Common myeloid progenitor, CD34-positive (primary cell): ENCODE measurements around the gene OR6C76. TPM values are rescaled to one million over a fixed set of nuclear protein-coding genes. Genes with fewer than 3 reads are reported as not detected.
"Not testable (repeated sequence)": the region's sequence is repeated elsewhere in the genome, so short reads cannot be mapped to it uniquely, and the experiment has no call there.

ENCODE experiments used
- CTCF ChIA-PET: fragments of 350-600 bp; sonication (Branson Sonifier 250); formaldehyde crosslinking; loops from one replicate; lab custom pipeline; 2021; ENCODE audit warnings: antibody characterized with exemption; lab: Charles Lee
- POLR2A ChIA-PET: fragments of 350-600 bp; sonication (Branson Sonifier 250); formaldehyde crosslinking; loops from one replicate; lab custom pipeline; 2021; ENCODE audit warnings: antibody characterized with exemption; lab: Charles Lee
- DNase-seq, 3 donors: peaks; one replicate each; pipeline versions ENCODE4 v3.0.0 to v3.0.0-alpha.2; 2013
- H3K27ac ChIP-seq, 2 experiments: 1 replicate in 1 of 2; 2 replicates in 1 of 2; pipeline ENCODE4 v1.7.0; 2013; ENCODE audit warnings: inconsistent platforms in 2 of 2, low read length in 2 of 2, mild to moderate bottlenecking in 2 of 2, low read depth in 1 of 2, moderate library complexity in 1 of 2; ENCODE audit not compliant: severe bottlenecking in 2 of 2, insufficient read depth in 1 of 2, poor library complexity in 1 of 2
- H3K27me3 ChIP-seq, 5 experiments: replicated peaks in 2 of 5; 1 replicate in 3 of 5; 2 replicates in 2 of 5; pipeline versions ENCODE4 v1.6.1 to v1.7.0; 2013; ENCODE audit warnings: low read length in 4 of 5, mild to moderate bottlenecking in 2 of 5, moderate library complexity in 2 of 5, inconsistent platforms in 1 of 5; ENCODE audit not compliant: insufficient read depth in 5 of 5, control insufficient read depth in 4 of 5
- H3K36me3 ChIP-seq, 4 experiments: 1 replicate in 2 of 4; 2 replicates in 2 of 4; pipeline versions ENCODE4 v1.6.1 to v1.7.0; 2013; ENCODE audit warnings: low read length in 3 of 4, control low read depth in 1 of 4, mild to moderate bottlenecking in 1 of 4; ENCODE audit not compliant: control insufficient read depth in 4 of 4, insufficient read depth in 4 of 4
- H3K4me1 ChIP-seq, 4 experiments: 1 replicate in 3 of 4; 2 replicates in 1 of 4; pipeline versions ENCODE4 v1.6.1 to v1.7.1; 2013; ENCODE audit warnings: low read length in 3 of 4, mild to moderate bottlenecking in 3 of 4, control low read depth in 1 of 4, inconsistent platforms in 1 of 4, moderate library complexity in 1 of 4; ENCODE audit not compliant: control insufficient read depth in 4 of 4, insufficient read depth in 4 of 4; ENCODE audit errors: control extremely low read depth in 1 of 4
- H3K4me3 ChIP-seq, 7 experiments: 1 replicate in 4 of 7; 2 replicates in 3 of 7; pipeline versions ENCODE4 v1.5.1 to v1.7.0; 2013; ENCODE audit warnings: mild to moderate bottlenecking in 7 of 7, low read length in 6 of 7, moderate library complexity in 6 of 7, inconsistent platforms in 2 of 7, low read depth in 2 of 7, control low read depth in 1 of 7; ENCODE audit not compliant: insufficient read depth in 4 of 7, control insufficient read depth in 1 of 7; ENCODE audit errors: extremely low read depth in 1 of 7
- H3K9me3 ChIP-seq, 5 experiments: 1 replicate in 4 of 5; 2 replicates in 1 of 5; pipeline versions ENCODE4 v1.6.1 to v1.7.1; 2013; ENCODE audit warnings: low read length in 4 of 5, mild to moderate bottlenecking in 2 of 5, inconsistent platforms in 1 of 5, low read depth in 1 of 5, moderate library complexity in 1 of 5; ENCODE audit not compliant: control insufficient read depth in 4 of 5, insufficient read depth in 2 of 5; ENCODE audit errors: control extremely low read depth in 1 of 5
- WGBS: methylation state at CpG from one replicate; pipeline ENCODE4 v1.1.5; 2013; ENCODE audit not compliant: insufficient coverage; 5-methylcytosine and 5-hydroxymethylcytosine counted together
- polyA plus RNA-seq: library from polyadenylated mRNA; unstranded; fragments of 120-200 nt; gene quantifications from one replicate; pipeline ENCODE4 v1.2.1, GENCODE V29; 2013

The OR6C76 gene
- not detected for polyA plus RNA-seq

DNA sequence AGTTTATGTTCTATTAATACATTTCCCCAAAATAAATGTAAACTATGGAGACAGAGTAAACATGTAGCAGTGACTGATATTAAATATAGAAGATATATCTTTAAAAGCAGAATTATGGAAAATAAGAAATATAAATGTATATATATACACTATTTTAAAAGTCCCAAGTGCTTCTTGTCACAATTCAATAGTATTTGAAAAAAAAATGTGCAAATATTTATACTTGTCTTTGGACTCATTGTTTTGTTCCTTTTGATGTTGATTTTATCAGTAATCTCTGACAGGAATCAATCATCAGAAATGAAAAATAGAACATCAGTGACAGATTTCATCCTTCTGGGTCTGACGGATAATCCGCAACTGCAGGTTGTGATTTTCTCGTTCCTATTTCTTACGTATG lies at the start of gene OR6C76:
Gene OR6C76, plus strand, starts transcription at position 301 of the 400 bp plus-strand sequence. Its CDS starts 0 bp downstream, at position 301.
- Histone ChIP-seq H3K27ac (no peak within 1 kb of the TSS), H3K4me1 (no peaks in the 10 kb centered on the region), H3K27me3 (no peaks in the 10 kb centered on the region), H3K4me3 (no peak within 1 kb of the TSS), H3K9me3 (no peaks in the 10 kb centered on the region), H3K36me3 (no peaks in the 10 kb centered on the region)
- ChIA-PET POLR2A (no interaction called here), CTCF (no interaction called here)
- no peak for DNase-seq
- 100% methylated on average over 4 of the region's 4 CpGs for WGBS

DNA sequence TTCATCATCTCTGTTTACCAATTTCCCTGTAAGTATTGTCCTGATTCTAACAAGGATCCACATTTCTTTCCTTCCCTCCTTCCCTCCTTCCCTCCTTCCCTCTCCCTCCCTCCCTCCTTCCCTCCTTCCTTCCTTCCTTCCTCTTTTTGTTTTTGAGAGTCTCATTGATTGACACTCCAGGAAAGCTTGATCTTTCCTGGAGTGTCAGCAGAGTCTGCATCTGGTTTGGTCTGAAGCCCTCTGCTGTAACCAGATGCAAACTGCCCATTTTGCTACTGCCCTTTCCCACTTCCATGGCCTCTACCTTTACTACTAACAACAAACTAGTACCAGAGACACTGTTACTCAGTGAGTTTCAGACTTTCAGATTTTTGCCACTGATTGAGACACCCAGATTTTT lies 40.2 kb upstream of the OR6C76 start:
- no peaks in the 10 kb centered on the region for H3K4me1 ChIP-seq
- H3K36me3 ChIP-seq: no peaks in the 10 kb centered on the region
- DNase-seq: no peak
- no peaks in the 10 kb centered on the region for H3K9me3 ChIP-seq
- POLR2A ChIA-PET: no interaction called here
- no peak overlapping the region for H3K27ac ChIP-seq
- CTCF ChIA-PET: no interaction called here
- H3K27me3 ChIP-seq: no peaks in the 10 kb centered on the region
- H3K4me3 ChIP-seq: no peak overlapping the region

DNA sequence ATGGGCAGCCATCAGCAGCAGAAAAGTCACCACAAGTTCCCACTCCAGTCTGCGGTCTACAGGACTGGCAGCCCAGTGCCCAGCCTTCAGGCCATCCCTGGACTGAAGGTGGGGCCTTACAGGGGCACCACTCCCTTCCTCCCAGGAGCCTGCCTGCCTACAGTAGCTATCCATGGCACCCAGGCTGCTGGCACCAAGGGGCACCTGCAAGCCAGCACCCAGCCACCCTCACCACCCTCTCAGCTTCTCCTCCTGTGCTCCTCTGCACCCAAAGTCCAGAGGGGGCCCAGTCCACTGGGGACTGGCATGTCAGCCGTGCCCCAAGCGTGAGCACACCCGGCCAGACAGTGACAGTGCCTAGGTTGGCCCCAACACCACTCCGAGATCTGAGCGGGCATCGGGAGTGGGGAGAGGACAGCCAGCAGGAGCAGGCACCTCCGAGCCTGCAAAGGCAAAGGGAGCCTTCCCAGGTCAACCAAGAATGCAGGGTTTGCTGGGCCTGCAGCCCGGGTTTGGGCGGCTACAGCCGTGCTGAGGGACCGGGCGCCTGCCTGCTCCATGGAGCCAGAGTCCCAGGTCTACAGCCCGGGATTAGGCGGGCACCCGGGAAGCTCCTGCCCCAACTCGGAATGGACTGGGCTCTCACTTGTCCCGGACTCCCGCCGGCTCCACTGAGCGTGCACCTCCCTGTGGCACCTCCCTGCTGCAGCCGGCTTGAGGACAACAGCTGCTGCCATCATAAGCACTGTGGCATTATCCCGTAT lies 33.8 kb upstream of the OR6C76 start:
- H3K27ac ChIP-seq: no peak overlapping the region
- DNase-seq: no peak
- peaks cover 0 to 2% (median 0%) of the 10 kb centered on the region in 5 experiments for H3K27me3 ChIP-seq
- H3K9me3 ChIP-seq: peaks cover 0 to 2% (median 0%) of the 10 kb centered on the region in 5 experiments
- no peak overlapping the region for H3K4me3 ChIP-seq
- H3K36me3 ChIP-seq: no peaks in the 10 kb centered on the region
- WGBS: 91% methylated on average over 23 of the region's 23 CpGs
- H3K4me1 ChIP-seq: no peaks in the 10 kb centered on the region
- ChIA-PET POLR2A (no interaction called here), CTCF (no interaction called here)

DNA sequence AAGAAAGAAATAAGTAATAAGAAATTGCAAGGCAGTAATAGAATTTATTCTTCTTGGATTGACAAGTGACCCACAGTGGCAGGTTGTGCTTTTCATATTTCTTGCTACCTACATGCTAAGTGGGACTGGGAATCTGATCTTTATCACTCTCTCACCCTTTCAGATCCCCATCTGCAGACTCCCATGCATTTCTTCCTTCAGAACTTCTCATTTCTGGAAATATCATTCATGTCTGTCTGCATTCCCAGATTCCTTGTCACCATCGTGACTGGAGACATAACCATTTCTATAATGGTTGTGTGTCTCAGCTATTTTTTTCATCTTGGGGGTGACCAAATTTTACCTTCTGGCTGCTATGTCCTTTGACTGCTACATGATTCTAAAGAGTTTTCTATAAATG lies 29.7 kb upstream of the OR6C76 start:
- Histone ChIP-seq H3K27me3 (peaks cover 0 to 2% (median 0%) of the 10 kb centered on the region in 5 experiments), H3K36me3 (no peaks in the 10 kb centered on the region), H3K27ac (no peak overlapping the region), H3K4me1 (no peaks in the 10 kb centered on the region), H3K9me3 (peaks cover 0 to 2% (median 0%) of the 10 kb centered on the region in 5 experiments), H3K4me3 (no peak overlapping the region)
- ChIA-PET CTCF (no interaction called here), POLR2A (no interaction called here)
- no peak for DNase-seq
- WGBS: no CpG with 5 or more reads among the region's 1 CpG

DNA sequence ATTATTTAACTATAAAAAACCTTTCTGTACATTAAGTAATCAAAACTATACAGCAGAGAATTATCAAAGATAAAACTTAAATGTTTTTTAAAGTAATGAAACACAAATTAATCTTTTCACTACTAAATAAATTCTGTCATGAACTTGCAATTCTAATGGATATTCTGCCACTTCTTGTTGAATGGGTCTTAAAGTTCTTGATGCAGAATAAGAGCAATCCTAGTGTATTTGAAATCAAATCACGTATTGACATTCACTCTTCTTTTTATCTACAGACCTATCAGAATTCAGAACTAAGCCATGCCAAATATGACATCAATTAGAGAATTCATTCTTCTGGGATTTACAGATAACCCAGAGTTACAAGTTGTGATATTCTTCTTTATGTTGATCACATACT lies 25.8 kb upstream of the OR6C76 start, which contains the start of gene OR6C65:
Gene OR6C65, plus strand, starts transcription at position 301 of the 400 bp plus-strand sequence. Its CDS starts 0 bp downstream, at position 301.
- no peaks in the 10 kb centered on the region for H3K9me3 ChIP-seq
- no peak within 1 kb of the TSS for H3K27ac ChIP-seq
- no CpG with 5 or more reads among the region's 1 CpG for WGBS
- no peak for DNase-seq
- ChIA-PET POLR2A (no interaction called here), CTCF (no interaction called here)
- no peaks in the 10 kb centered on the region for H3K36me3 ChIP-seq
- no peaks in the 10 kb centered on the region for H3K4me1 ChIP-seq
- peaks cover 0 to 3% (median 0%) of the 10 kb centered on the region in 5 experiments for H3K27me3 ChIP-seq
- no peak within 1 kb of the TSS for H3K4me3 ChIP-seq

DNA sequence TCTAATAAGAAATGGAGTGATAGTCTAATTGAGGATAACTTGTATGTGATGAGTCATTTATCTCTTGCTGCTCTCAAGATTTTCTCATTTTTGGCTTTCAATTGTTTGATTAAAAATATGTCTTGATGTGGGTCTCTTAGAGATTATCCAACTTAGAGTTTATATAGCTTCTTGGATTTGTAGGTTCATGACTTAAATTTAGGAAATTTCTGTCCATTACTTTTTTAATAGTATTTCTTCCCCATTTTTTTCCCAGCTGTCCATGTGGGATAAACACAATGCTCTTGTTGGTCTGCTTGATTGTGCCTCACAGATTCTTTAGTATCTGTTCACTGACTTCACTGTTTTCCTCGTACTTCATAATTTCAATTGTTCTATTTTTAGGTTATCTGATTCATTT lies 18.2 kb upstream of the OR6C76 start:
- Histone ChIP-seq H3K4me1 (no peaks in the 10 kb centered on the region), H3K27ac (no peak overlapping the region), H3K9me3 (peaks cover 0 to 8% (median 0%) of the 10 kb centered on the region in 5 experiments), H3K36me3 (no peaks in the 10 kb centered on the region), H3K27me3 (no peaks in the 10 kb centered on the region), H3K4me3 (no peak overlapping the region)
- WGBS: no CpG with 5 or more reads among the region's 1 CpG
- CTCF ChIA-PET: no interaction called here
- POLR2A ChIA-PET: no interaction called here
- DNase-seq: no peak

DNA sequence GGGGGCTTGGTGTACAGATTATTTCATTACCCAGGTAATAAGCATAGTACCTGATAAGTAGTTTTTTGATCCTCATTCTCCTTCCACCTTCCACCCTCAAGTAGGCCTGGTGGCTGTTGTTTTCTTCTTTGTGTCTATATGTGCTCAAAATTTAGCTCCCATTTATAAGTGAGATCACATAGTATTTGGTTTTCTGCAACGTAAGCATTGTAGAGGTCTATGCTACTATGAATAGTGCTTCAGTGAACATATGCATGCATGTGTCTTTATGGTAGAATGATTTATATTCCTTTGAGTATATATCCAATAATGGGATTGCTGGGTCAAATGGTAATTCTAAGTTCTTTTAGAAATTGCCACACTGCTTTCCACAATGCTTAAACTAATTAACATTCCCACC lies 16.9 kb upstream of the OR6C76 start:
- H3K27me3 ChIP-seq, H3K27ac ChIP-seq, CTCF ChIA-PET, DNase-seq, H3K9me3 ChIP-seq, POLR2A ChIA-PET, H3K36me3 ChIP-seq, H3K4me1 ChIP-seq, H3K4me3 ChIP-seq: not testable (repeated sequence)
- no CpG with 5 or more reads among the region's 1 CpG for WGBS
